Cardiac muscle cell (in vitro differentiated cells and primary cell): Measurements from ENCODE around the gene TSPAN19. TPM values are rescaled to one million over a fixed set of nuclear protein-coding genes. Genes with fewer than 3 reads are reported as not detected.

ENCODE experiments used
- DNase-seq, 2 donors: peaks; one replicate each; pipeline versions ENCODE4 v3.0.0 to v3.0.0-alpha.2; 2010 to 2017; ENCODE audit warnings: low read depth in 1 of 2, low spot score in 1 of 2
- H3K27ac ChIP-seq: fragments of 200-600 bp; sonication (generic); 2 replicates; pipeline ENCODE4 v1.5.1; 2016
- H3K27me3 ChIP-seq: fragments of 200-600 bp; sonication (generic); 2 replicates; pipeline ENCODE4 v1.6.0; 2016; ENCODE audit warnings: control low read depth
- H3K36me3 ChIP-seq: fragments of 200-600 bp; sonication (generic); 2 replicates; pipeline ENCODE4 v1.5.1; 2016; ENCODE audit warnings: control low read depth
- H3K4me1 ChIP-seq: fragments of 200-600 bp; sonication (generic); 2 replicates; pipeline ENCODE4 v1.8.1; 2017; ENCODE audit warnings: low read depth, mild to moderate bottlenecking, mixed run types
- H3K4me3 ChIP-seq: fragments of 200-600 bp; sonication (generic); 2 replicates; pipeline ENCODE4 v1.5.1; 2016; ENCODE audit warnings: mild to moderate bottlenecking
- H3K9me3 ChIP-seq: fragments of 200-600 bp; sonication (generic); 2 replicates; pipeline ENCODE4 v1.5.1; 2017; ENCODE audit warnings: low read depth, mild to moderate bottlenecking, control low read depth
- polyA plus RNA-seq: library from polyadenylated mRNA; unstranded; fragments of >200 nt; fragmentation: Nextera tagmentation; extraction: Ambion mirVana; gene quantifications from 2 replicates; pipeline ENCODE4 v1.2.1, GENCODE V29; 2016
- total RNA-seq: library from RNA; depleted of rRNA; stranded (reverse); fragments of >200 nt; gene quantifications from 2 replicates; pipeline ENCODE4 v1.2.3, GENCODE V29; 2016
- TF ChIP-seq, protein P1 (sequence below): IDR thresholded peaks from 2 replicates; pipeline ENCODE4 v1.5.1; 2012; ENCODE audit warnings: low read depth, mild to moderate bottlenecking, low read length

TSPAN19 gene
- total RNA-seq (0.06 and 0.74 TPM in 2 replicates), polyA plus RNA-seq (0.95 and 1.9 TPM in 2 replicates)

DNA sequence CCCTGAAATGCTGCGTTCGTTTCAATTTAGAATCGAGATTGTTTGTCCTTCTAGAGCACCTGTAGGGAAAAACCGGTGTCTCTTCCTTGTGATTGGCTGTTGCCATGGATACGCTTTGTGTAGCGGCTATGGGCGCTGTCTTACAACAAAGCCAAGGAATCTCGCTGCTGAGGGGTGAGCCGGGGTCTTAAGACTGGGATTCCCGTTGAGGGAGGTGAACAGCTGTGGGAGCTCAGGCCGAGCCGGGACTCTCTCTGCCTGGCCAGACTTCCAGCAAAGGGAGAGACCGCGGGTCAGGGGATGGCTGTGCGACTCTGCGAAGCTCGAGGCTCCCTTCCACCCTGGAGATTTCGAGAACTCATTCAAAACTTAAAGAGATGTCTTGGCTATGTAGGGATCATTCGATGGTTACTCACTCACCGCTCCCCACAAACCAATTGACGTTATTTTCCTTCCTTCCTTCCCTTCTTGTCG lies at the start of gene TSPAN19, which contains the start of gene LRRIQ1:
TSPAN19 (minus strand) TSS at position 44 of the 474 bp plus-strand sequence. CDS start 6,331 bp downstream, outside the sequence.
LRRIQ1 (plus strand) TSS at position 118 of the 474 bp plus-strand sequence. CDS start 1,826 bp downstream, outside the sequence.
- Histone ChIP-seq H3K4me1 (peaks cover 2% of the 10 kb centered on the region), H3K36me3 (no peaks in the 10 kb centered on the region), H3K4me3 (peak within 1 kb of the TSS; percentile 59), H3K27ac (no peak within 1 kb of the TSS), H3K9me3 (no peaks in the 10 kb centered on the region), H3K27me3 (peaks cover 7% of the 10 kb centered on the region)
- TF ChIP-seq, protein P1, sequence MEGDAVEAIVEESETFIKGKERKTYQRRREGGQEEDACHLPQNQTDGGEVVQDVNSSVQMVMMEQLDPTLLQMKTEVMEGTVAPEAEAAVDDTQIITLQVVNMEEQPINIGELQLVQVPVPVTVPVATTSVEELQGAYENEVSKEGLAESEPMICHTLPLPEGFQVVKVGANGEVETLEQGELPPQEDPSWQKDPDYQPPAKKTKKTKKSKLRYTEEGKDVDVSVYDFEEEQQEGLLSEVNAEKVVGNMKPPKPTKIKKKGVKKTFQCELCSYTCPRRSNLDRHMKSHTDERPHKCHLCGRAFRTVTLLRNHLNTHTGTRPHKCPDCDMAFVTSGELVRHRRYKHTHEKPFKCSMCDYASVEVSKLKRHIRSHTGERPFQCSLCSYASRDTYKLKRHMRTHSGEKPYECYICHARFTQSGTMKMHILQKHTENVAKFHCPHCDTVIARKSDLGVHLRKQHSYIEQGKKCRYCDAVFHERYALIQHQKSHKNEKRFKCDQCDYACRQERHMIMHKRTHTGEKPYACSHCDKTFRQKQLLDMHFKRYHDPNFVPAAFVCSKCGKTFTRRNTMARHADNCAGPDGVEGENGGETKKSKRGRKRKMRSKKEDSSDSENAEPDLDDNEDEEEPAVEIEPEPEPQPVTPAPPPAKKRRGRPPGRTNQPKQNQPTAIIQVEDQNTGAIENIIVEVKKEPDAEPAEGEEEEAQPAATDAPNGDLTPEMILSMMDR, result no peak
- peak; percentile 90 to 94 for DNase-seq

DNA sequence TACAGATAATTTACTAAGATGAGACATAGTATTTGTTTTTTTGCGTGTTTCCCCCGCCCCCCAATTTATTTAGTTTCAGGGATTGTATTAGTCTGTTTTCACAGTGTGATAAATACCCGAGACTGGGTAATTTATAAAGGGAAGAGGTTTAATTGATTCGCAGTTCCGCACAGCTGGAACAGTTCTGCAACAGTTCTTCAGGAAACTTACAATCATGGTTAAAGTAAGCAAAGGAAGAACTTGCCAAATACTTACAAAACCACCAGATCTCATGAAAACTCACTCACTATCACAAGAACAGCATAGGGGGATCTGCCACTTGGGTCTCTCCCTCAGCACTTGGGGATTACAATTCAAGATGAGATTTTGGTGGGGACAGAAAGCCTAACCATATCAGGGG lies 49.0 kb upstream of the TSPAN19 start:
- H3K9me3 ChIP-seq, result no peaks in the 10 kb centered on the region
- DNase-seq, result no peak
- TF ChIP-seq, protein P1, result no peak
- no peaks in the 10 kb centered on the region for H3K4me1 ChIP-seq
- no peaks in the 10 kb centered on the region for H3K27me3 ChIP-seq
- no peak overlapping the region for H3K4me3 ChIP-seq
- H3K27ac ChIP-seq, result no peak overlapping the region
- H3K36me3 ChIP-seq, result no peaks in the 10 kb centered on the region

GRCh38 chr12:85076688-85077430 lies 40.8 kb upstream of the TSPAN19 start:
- H3K4me1 ChIP-seq, result no peaks in the 10 kb centered on the region
- no peaks in the 10 kb centered on the region for H3K9me3 ChIP-seq
- DNase-seq, result peak; percentile 70 to 90
- no peak overlapping the region for H3K4me3 ChIP-seq
- no peaks in the 10 kb centered on the region for H3K36me3 ChIP-seq
- no peak overlapping the region for H3K27ac ChIP-seq
- no peaks in the 10 kb centered on the region for H3K27me3 ChIP-seq
- TF ChIP-seq, protein P1, result peak; percentile 57

DNA sequence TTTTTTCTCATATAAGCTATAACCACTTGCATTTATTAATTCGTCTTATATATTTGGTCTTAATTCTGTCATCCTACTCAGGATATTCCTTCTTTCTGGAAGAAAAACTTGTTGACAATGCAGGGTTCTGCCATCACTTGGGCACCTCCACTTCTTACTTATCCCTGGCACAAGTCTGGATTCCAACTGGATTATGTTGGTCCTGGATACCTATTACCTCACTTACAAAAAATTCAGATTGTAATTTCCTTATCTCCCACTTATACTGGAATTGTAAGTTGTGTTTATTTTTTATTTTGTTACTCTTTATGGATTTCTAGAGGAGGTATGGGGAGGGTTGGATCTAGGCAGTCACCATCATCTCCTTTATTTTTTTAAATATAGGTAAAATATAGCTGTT lies 36.7 kb upstream of the TSPAN19 start:
- no peaks in the 10 kb centered on the region for H3K36me3 ChIP-seq

GRCh38 chr12:85065837-85066482 lies 29.9 kb upstream of the TSPAN19 start:
- no peaks in the 10 kb centered on the region for H3K36me3 ChIP-seq
- TF ChIP-seq, protein P1, result no peak
- no peak overlapping the region for H3K4me3 ChIP-seq
- no peaks in the 10 kb centered on the region for H3K9me3 ChIP-seq
- H3K27ac ChIP-seq, result no peak overlapping the region
- DNase-seq, result no peak
- H3K27me3 ChIP-seq, result no peaks in the 10 kb centered on the region
- H3K4me1 ChIP-seq, result no peaks in the 10 kb centered on the region

More for the DNA sequence above, 36.7 kb upstream of the TSPAN19 start:
- Histone ChIP-seq H3K4me1 (no peaks in the 10 kb centered on the region), H3K27me3 (no peaks in the 10 kb centered on the region), H3K27ac (no peak overlapping the region), H3K9me3 (no peaks in the 10 kb centered on the region), H3K4me3 (no peak overlapping the region)
- DNase-seq, result no peak
- TF ChIP-seq, protein P1, result no peak
